ENCODE measurements around the gene KCNMB4. TPM values are rescaled to one million over a fixed set of nuclear protein-coding genes. Genes with fewer than 3 reads are reported as not detected.

KCNMB4 gene
- total and polyA plus RNA-seq, 2 of the 4 experiments (the other 2 are of a cell fraction), result 0.90 to 1.1 TPM

DNA sequence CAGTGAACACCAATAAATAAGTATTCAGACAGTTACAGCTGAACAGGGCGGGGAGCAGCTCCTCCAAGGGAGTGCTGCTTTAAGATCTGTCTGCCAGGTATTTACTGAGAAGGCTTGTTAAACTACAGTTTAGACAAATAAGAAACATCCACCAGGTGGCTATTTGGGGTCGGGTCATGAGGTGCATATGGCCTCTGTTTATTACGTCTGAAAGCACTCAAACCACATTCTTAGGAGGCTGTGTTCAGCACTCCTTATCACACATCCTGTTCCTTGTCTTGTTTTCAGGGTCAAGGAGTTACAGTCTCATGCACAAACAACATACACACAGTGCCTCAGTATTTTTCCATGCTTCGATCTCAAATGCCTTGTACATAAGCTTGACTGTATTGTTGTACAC, 78.8 kb downstream of the KCNMB4 start:
- Histone ChIP-seq H3K27me3 (ENCODE audit: control insufficient read depth, insufficient read depth, low read length) (no peaks in the 10 kb centered on the region), H3K27ac (ENCODE audit: insufficient read depth, low read length) (no peak overlapping the region), H3K79me1 (ENCODE audit: low read depth in 1 of 2, low read length in 2 of 2) (no peaks in the 10 kb centered on the region), H3K36me3 (ENCODE audit: control insufficient read depth, insufficient read depth, low read length) (no peaks in the 10 kb centered on the region), H2AK5ac (ENCODE audit: low read depth, low read length) (no peak overlapping the region), H3K4ac (ENCODE audit: low read depth, low read length) (no peak overlapping the region), H2BK5ac (ENCODE audit: low read depth, low read length, poor library complexity, severe bottlenecking) (no peak overlapping the region), H3K4me3 (ENCODE audit: insufficient read depth, low read depth, low read length) (no peak overlapping the region), H3K9me3 (ENCODE audit: control insufficient read depth, insufficient read depth, low read length) (no peaks in the 10 kb centered on the region; the same call in 1 of the 2 replicates), H2BK15ac (ENCODE audit: low read depth, low read length) (no peak overlapping the region), H2AK9ac (replicated peaks; ENCODE audit: low read depth, low read length, poor library complexity) (no peak overlapping the region), H3K56ac (ENCODE audit: extremely low read depth, insufficient read depth, low read length) (no peak overlapping the region), H3K18ac (ENCODE audit: low read depth, low read length) (no peak overlapping the region), H2BK120ac (ENCODE audit: low read depth, low read length) (no peak overlapping the region), H3K4me1 (ENCODE audit: control insufficient read depth, insufficient read depth, low read length) (no peaks in the 10 kb centered on the region), H3K4me2 (ENCODE audit: low read depth, low read length) (no peak overlapping the region), H4K5ac (ENCODE audit: low read depth, low read length) (no peak overlapping the region), H3K23ac (ENCODE audit: low read depth, low read length) (no peak overlapping the region), H2AFZ (replicated peaks; ENCODE audit: low read length, poor library complexity) (no peak overlapping the region), H4K8ac (ENCODE audit: low read depth in 2 of 2, low read length in 2 of 2) (no peak overlapping the region), H3K9me1 (ENCODE audit: insufficient read depth, low read length) (no peaks in the 10 kb centered on the region), H4K20me1 (ENCODE audit: insufficient read depth, low read length) (no peaks in the 10 kb centered on the region), H4K91ac (ENCODE audit: insufficient read depth, low read depth, low read length) (no peak overlapping the region), H2BK20ac (ENCODE audit: low read depth, low read length) (no peak overlapping the region), H3K14ac (replicated peaks; ENCODE audit: low read depth, low read length) (no peak overlapping the region), H3K9ac (ENCODE audit: low read depth, low read length) (no peak overlapping the region)
- TF ChIP-seq CEBPB (IDR thresholded peaks at IDR 0.05; ENCODE audit: low read depth, low read length), result no peak
- no peak for TF ChIP-seq RCOR1 (IDR thresholded peaks at IDR 0.05; ENCODE audit: insufficient replicate concordance, low read length)
- TF ChIP-seq BHLHE40 (IDR thresholded peaks at IDR 0.05; ENCODE audit: low read depth, low read length), result no peak
- TF ChIP-seq MAZ (IDR thresholded peaks at IDR 0.05; ENCODE audit: borderline replicate concordance, low read depth, low read length), result no peak
- TF ChIP-seq POLR2A (IDR thresholded peaks at IDR 0.05; ENCODE audit: low read depth, low read length), result no peak
- no peak for TF ChIP-seq SMC3 (IDR thresholded peaks at IDR 0.05; ENCODE audit: low read depth, low read length)
- TF ChIP-seq FOS (IDR thresholded peaks at IDR 0.05; ENCODE audit: low read depth, low read length), result no peak
- no peak for TF ChIP-seq CHD1 (IDR thresholded peaks at IDR 0.05; ENCODE audit: low read depth, low read length)
- TF ChIP-seq NFE2L2 (IDR thresholded peaks at IDR 0.05; ENCODE audit: low read depth, low read length), result no peak
- no peak for TF ChIP-seq RAD21 (IDR thresholded peaks at IDR 0.05; ENCODE audit: low read length)
- dilution Hi-C loops (cut with HindIII; ENCODE audit: low sequenced_read_pairs, unreplicated experiment) (no loop called here), intact Hi-C loops (cut with micrococcal nuclease) (no loop called here), in situ Hi-C loops (cut with MboI; ENCODE audit: low sequenced_read_pairs) (no loop called here)
- no peak for DNase-seq
- ChIA-PET POLR2A (ENCODE audit: unreplicated experiment) (no interaction called here), CTCF (no interaction called here)
- no peak for ATAC-seq (ENCODE audit: low read depth)
- WGBS, 2 experiments (ENCODE audit: extremely low coverage in 2 of 2, insufficient read length in 1 of 2), result no CpG with 5 or more reads among the region's 4 CpGs
- BruUV-seq (replicated peaks), result no TSS peak
